Right renal pelvis (tissue), 4 donors: Measurements from ENCODE around the gene LHPP. TPM values are rescaled to one million over a fixed set of nuclear protein-coding genes. Genes with fewer than 3 reads are reported as not detected.
"Not testable (repeated sequence)": the region's sequence is repeated elsewhere in the genome, so short reads cannot be mapped to it uniquely, and the experiment has no call there.

Experiments
- DNase-seq, 4 donors: peaks; one replicate each; pipeline ENCODE4 v3.0.0-alpha.2; 2013; ENCODE audit warnings: low read depth in 4 of 4, low spot score in 3 of 4, missing footprints in 1 of 4
- polyA plus RNA-seq, 4 donors: library from polyadenylated mRNA; unstranded; fragments of 120-200 nt; gene quantifications; one replicate each; pipeline ENCODE4 v1.2.1, GENCODE V29; 2013; ENCODE audit not compliant: insufficient read length in 4 of 4

LHPP gene
- polyA plus RNA-seq, 4 donors = 18.1 to 23.5 (median 21.8) TPM

DNA sequence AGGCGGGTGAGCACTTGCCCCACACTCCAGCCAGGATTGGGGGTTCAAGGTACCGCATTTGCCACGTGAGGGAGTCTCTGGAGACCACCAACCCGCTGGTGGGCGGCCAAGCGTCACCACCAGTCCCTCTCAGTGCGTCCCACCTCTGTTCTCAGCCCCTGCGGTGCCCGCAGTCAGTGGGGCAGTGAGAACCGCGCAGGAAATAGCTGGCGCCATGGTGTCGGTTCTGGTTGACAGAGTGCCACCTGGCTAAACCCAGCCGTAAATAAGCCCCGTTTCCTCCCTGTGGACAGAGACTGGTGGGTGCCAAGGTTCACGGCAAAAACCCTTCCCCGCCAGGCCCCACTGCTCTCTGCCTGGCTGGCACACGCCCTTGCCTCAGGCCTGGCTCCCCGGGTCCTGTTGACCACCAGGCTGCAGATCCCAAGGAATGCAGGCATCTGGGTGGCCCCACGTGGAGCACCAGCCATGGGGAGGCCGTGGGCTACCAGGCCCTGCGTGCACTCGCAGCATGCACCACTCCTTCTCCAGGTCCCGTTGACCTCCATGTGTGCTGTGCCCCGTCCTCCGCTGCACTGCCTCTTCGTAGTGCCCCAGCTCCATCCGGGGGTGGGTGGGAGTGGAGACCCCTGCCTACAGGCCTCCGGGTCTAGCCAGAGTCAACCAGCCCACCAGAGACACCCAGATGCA, 140.0 kb downstream of the LHPP start:
- no peak for DNase-seq

DNA sequence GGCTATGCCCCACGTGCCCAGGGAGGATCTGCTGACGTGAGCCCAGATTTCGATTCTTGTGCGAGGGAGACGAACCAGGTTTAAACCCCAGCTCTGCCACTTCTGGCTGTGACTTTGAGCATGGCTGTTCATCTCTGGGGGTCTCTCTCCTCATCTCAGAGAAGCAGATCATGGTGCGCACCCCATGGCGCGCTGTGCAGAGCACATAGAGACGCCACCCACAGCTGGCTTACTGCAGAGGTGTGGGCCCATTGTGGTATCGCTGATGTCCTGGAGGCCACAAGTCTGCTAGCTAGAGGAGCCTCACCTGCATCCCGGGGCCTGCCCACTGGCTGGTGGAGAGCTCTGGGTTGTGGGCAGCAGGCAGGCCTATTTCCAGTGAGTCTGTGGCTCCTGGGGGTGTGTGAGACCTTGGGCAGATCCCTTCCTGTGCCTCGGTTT, 140.5 kb downstream of the LHPP start:
- no peak for DNase-seq

DNA sequence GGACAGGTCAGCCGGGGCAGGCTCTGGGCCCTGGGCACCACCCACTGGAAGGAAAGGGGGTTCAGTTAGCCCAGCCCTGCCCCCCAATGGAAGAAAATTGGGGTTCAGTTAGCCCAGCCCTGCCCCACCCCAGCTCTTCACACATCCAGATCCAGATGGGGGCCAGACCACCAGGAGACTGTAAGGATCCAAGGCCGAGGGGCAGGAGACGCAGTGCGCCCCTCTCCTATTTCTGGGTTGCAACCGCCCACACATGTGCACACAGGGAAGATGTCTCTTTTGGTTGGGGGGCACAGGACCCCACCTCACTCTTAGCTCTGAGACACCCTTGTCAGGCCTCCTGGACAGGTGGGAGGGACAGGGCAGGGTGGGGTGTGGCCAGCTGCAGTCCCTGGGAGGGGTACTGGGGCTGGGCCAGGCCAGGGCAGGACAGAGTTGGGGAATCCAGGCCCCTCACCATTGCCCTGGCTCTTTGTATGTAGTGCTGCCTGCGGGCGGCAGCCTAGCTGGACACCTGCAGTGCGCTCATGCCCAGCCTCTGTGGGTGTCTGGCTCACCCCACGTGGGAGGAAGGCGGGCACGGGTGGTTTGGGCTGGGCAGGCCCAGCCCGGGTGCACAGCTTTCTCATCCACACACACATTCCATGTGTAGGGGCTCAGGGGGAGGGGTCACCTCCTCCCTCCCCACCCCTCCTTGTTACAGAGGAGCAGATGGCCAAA, 141.2 kb downstream of the LHPP start:
- DNase-seq = no peak

DNA sequence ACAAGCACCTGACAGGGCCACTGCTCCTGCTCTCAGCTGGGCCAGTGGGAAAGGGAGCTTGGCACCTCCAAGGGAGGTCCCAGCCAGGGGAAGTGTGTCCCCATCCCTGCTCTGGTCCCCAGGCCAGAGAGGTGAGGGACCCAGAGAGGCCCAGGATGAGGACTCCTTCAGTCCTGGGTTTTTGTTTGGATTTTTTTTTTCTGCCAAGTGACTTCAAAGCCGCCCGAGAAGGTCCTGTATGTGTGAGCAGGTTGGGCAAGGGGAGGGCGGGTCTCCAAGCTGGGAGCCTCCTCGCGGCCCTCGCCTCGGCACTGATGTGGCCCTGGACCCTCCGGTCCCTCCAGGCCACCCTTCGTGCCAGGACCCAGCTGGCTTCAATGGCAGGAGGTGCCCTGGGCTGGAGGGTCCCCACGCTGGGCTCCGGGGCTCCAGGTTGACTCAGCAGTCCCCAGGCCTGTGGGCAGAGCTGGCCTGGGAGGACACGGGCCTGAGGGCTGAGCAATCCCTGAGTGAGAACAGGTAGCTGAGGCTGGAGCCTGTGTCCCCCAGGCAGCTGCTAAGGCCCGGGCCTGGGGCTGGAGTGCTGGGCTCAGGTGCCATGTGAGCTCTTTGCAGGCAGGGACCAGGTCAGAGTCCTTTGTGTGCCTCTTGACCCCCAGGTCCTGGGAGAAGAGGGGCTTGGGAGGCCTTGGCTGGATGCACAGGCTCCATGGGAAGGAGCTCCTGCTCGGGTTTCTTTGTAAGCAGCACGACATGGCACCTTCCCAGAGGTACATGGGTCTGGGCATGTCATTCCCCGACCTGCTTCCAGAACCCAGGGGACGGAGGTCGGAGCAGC, 142.0 kb downstream of the LHPP start:
- no peak for DNase-seq

DNA sequence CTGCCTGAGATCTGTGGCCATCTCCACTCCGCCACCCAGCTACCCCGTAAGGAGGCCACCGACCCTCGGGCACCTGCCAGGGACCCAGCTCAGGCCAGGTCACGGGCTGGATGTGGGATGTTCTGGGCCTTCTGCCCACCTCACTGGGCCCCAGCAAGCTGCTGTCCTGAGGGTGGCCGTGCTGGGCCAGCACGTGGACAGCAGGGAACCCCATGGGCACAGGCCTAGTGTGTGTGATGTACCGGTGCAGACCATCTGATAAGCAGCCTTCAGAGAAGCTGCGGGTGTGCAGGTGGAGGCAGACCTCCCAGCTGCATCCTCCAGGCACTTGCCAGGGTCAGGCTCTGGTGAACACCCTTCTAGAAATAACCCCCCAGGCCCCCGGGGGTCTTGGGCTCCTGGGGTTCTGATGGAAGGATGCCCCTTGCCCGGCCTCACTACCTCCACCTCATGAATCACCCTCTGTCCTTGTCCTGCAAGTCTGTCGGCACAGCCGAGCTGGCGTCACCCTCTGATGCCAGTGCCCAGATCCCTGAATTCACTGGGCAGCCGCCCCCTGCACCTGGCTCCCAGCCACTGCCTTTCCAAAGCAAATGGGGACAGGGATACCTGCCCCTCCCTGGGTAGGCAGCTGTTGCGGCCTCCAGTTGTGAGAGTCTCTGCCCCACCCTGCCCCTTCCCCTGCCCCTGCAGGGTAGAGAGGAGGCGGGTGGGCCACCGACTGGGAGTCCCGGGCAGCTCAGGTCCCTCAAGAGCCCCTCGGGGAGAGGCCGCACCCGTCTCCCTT, 142.8 kb downstream of the LHPP start:
- no peak for DNase-seq

DNA sequence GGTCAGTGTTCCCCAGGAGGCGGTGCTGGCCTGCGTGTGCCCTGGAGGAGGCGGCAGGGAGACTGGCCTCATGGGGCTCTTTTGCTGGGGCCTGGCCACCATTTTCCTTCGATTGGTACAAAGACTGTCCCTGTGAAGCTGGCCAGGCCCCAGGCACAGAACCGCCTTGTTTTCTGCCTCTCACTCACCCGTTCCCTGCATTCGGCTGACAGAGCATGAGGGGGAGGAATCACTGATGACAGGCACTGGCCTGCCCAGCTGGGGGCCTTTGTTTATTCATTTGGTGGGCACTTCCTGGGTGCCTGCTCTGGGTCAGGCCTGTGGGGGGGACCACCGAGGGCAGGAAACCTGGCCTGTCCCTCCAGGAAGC, 143.4 kb downstream of the LHPP start:
- no peak for DNase-seq

DNA sequence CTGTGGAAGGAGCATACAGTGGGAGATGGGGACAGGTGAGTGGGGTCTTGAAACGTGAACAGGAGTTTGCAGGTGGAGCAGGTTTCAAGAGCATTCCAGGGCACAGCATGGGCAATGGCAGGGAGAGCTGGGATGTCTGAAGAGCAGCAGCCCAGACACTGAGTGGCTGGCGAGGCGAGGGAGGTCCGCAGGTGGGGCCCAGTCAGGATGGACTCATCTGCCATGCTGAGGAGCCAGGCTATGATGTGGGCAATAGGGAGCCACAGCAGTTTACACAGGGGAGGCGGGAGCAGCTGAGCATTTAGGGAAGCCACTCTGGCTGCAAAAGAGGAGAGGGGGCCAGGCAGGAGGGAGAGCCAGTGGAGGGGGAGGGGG, 143.8 kb downstream of the LHPP start:
- DNase-seq = no peak

DNA sequence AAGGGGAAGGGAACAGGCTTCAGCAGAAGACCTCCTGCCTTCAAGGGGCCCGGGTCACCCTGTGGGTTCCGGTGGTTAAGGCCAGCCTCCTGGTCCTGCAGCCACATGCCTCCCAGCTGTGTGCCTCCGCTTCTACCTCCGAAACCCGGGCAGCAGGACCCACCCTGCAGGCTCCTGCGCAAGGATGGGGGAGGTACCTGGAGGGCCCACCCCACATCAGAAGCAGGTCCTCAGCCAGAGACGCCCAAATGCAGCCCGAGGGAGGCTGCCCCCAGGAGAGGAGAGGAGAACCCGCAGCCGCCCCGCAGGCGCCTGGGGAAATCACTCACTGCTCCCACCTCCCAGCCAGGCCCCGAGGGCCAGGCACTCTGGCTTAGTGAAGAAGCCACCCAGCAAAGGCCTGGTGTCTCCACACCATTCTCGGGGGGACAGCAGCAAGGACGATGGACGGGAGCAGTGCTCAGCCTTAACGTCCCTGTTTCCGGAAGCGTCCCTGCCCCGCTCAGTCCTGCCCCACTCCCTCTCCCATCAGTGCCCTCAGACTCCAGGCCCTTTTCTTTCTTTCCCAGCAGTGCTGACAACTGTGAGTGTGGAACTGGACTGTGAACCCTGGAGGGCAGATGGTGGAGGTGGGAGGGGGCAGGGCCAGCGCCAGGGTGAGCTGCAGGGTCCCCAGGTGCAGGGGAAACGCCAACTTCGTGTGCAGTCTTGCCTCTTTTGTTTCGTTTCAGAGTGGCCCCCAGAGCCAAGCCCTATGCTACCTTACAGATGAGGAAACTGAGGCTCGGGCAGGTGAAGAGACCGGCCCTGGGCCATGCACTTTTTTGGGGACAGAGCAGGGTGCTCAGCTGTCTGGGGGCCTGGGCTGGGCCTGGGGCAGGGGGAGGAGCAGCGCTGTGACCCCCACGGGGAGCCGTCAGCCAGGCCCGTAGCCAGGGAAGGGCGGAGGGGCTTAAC, 144.5 kb downstream of the LHPP start:
- DNase-seq = no peak

DNA sequence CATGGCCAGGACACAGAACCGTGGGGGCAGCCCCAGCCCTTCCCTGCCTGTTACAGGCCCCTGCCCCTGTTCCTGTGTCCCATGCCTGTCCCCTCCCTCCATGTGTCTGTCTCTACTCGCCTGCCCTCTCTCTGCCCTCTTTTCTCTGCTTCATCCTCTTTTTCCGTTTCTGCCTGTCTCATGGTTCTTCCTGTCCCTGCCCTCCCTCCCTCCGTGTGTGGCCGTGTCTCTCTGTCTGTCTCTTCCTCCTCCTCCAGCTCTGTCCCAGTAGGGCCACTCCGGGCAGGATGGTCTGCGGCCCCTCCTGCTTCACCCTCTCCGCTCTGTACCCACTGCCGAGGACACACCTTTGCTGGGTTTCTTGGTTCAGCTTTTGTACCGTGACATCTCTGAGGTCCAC, 145.2 kb downstream of the LHPP start:
- no peak for DNase-seq

DNA sequence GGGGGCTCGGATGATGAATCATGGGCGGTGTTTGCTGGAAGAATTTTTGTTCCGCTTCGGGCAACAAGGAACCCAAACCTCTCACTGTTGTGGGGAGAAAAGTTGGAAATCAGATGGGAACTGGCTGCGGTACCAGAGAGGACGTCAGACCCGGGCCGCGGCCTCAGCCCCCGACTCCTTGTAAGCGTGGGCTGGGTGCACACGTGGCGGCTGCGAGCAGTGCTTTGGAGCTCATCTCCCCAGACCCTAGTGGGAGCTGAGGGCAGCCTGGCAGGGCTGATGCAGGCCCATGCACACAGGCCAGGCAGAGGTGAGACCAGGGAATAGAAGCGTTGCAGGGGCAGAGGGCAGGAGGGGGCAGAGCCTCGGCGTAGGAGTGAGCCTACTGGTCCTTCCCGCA, 146.1 kb downstream of the LHPP start:
- no peak for DNase-seq

DNA sequence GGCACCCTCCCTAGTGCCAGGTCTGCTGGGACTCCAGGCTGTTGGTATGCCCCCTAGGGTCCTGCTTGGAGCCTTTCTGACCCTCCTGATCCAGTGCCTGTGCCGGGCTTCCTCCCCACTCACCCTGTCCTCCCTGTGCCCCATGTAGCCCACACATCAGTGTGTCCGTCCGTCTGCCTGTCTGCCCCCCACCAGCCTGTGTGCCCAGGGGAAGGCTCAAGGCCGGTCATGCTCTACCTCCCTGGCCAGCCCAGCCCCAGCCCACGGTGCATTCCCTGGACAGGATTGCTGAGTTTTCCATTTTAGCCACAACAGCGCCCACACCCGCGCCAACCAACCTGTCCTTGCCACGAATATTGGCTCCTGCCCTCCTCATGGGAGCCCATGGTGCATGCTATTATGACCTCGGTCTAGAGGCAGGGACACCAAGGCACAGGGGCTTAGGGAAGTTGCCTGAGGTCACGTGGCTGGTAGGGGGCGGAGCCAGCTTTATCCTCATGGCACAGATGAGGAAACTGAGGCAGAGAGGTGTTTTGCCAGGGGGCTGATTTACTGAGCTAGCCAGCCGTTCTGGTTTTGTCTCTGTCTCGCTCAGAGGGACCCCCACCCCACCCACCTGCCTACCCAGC, 146.6 kb downstream of the LHPP start:
- DNase-seq = no peak

DNA sequence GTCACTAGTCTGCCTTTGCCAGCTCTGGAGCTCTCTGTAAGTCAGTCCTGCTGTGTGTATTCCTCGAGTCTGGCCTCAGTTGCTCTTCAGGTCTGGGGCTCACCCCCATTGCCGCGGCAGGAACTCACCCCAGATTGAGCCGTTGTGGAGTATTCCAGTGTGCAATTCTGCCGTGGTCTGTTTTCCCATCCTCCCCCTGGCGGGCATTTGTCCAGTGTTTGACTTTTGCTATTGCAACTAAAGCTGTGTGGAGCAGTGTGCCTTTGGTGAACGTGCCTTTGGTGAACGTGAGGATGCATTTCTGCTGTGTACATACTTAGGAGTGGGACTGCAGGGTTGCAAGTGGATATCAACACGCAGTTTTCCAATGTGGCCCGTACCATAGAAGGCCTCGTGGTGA, 148.1 kb downstream of the LHPP start:
- no peak for DNase-seq

DNA sequence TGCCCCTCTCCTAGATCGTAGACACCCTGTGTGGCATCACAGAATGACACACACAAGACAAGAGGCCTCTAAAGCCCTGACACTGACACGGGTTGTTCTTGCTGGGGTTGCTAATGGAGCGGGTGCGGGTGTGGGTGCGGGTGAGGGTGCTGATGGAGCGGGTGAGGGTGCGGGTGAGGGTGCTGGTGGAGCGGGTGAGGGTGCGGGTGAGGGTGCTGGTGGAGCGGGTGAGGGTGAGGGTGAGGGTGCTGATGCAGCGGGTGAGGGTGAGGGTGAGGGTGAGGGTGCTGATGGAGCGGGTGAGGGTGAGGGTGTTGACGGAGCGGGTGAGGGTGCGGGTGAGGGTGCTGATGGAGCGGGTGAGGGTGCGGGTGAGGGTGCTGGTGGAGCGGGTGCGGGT, 148.6 kb downstream of the LHPP start:
- DNase-seq = not testable (repeated sequence)

DNA sequence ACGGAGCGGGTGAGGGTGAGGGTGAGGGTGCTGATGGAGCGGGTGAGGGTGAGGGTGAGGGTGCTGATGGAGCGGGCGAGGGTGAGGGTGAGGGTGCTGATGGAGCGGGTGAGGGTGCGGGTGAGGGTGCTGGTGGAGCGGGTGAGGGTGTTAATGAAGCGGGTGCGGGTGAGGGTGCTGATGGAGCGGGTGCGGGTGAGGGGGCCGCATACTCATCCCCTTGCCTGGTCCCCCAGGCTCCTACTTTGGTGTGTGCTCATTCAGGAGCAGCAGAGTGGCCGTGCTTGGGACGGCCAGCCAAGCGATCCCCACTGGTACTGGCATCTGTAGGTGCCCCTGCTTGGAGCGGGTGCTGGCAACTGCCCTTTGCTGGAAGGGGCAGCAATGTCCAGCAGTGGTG, 149.2 kb downstream of the LHPP start:
- DNase-seq = not testable (repeated sequence)

DNA sequence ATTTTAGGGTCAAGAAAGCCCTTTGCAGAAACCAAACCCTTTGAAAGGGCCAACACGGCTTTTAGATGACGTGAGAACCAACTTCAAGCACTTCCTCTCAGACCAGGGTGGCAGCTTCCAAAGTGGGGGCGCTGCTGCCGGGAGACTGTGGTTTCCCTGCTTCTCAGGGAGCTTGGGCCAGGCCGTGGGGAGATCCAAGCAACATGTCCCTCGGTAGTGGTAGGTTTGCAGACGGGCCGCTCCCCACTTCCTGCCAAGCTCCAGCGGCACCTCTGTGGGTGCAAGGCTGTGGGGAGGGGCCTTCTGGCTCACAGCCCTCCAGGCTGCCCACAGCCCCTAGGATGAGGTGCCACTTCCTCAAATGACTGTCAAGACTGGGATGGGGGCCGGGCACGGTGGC, 150.1 kb downstream of the LHPP start:
- no peak for DNase-seq

DNA sequence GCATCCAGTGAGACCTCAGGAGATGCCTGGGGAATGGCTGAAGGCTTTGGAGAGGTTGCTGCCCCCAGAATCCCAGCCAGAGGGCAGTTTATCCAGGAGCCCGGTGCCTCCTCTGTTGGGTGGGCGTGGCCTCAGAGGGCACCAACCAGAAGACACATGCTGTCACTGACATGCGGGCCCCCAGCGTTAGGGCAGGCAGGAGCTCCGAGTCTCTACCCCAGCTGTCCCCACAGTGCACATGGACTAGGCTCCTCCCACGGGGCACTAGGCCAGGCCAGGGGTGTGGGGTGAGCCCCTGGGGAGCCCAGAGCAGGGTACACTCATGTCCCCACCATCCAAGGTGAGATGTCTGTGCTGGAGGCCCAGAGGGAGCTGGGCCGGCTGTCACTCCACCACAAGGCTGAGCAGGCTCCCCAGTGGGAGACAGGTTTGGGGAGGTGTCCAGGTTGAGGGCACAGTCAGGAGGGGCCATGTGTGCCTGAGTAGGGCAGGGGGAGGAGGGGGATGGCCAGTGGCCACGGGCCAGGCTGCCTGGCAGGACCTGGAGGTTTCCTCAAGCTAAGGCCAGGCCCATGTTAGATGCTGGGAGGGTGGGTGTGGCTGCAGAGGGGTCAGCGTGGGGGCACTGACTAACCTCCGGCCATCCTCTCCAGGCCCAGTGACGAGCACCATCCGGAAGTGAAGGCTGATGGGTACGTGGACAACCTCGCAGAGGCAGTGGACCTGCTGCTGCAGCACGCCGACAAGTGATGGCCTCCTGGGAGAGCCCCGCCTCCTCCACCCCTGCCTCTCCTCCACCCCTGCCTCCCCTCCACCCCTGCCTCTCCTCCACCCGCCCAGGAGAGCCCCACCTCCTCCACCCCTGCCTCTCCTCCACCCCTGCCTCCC, 151.2 kb downstream of the LHPP start:
- DNase-seq = no peak

DNA sequence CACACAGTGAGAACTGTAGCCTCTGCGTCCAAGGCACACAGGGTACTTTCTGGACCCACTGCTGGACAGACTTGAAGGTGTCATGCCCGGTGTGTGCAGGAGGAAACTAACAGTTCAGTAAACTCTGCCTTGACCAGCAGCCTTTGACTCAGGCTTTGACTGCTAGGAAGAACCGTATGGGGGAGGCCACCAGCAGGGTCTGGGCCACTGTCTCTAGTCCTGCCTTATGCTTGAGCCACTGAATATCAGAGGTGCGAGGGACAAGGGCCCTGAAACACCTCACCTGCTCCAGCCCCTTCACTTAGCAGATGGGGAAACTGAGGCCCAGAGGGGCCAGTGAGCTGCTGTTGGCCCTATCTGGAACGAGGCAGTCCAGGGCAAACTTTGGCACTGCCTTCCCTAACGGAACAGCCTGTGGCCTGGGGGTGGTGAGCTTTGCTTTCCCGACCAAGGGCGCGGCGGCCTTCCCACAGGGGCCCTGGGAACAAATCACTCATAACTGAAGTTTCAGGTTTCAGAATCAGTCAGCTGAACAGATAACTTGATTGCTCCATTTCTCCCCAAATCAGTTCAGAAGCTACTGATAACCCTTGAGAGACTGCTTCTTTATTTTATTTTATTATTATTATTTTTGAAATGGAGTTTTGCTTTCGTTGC, 152.5 kb downstream of the LHPP start:
- DNase-seq = no peak

DNA sequence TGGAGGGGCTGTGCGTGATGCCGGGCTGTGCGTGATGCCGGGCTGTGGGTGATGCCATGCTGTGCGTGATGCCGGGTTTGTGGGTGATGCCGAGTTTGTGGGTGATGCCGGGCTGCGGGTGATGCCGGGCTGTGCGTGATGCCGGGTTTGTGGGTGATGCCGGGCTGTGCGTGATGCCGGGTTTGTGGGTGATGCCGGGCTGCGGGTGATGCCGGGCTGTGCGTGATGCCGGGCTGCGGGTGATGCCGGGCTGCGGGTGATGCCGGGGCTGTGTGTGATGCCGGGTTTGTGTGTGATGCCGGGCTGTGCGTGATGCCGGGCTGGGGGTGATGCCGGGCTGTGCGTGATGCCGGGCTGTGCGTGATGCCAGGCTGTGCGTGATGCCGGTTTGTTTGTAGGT, 153.6 kb downstream of the LHPP start:
- DNase-seq = no peak
